DND-41 (cell line): ENCODE results near the gene SH3RF3.

Experiments
- ATAC-seq: fragments of 200-7000 bp; cut with Tn5 transposase; 3 replicates; pipeline ENCODE4 v1.9.1; 2021; ENCODE audit warnings: low read depth; ENCODE audit not compliant: insufficient read depth
- DNase-seq: peaks from one replicate; pipeline ENCODE4 v3.0.0-alpha.2; 2020
- H2AFZ ChIP-seq: 2 replicates; pipeline ENCODE4 v1.6.0; 2012; ENCODE audit warnings: low read depth, low read length
- H3K27ac ChIP-seq: 2 replicates; pipeline ENCODE4 v1.5.1; 2012; ENCODE audit warnings: low read length, inconsistent platforms
- H3K27me3 ChIP-seq: fragments of 200-600 bp; sonication (generic); 2 replicates; pipeline ENCODE4 v1.6.0; 2012; ENCODE audit warnings: low read length, mild to moderate bottlenecking, inconsistent platforms; ENCODE audit not compliant: insufficient read depth, poor library complexity
- H3K36me3 ChIP-seq: 2 replicates; pipeline ENCODE4 v1.5.1; 2012; ENCODE audit warnings: low read length, inconsistent platforms; ENCODE audit not compliant: insufficient read depth
- H3K4me1 ChIP-seq: 2 replicates; pipeline ENCODE4 v1.5.1; 2012; ENCODE audit warnings: mild to moderate bottlenecking, low read length; ENCODE audit not compliant: insufficient read depth
- H3K4me2 ChIP-seq: 2 replicates; pipeline ENCODE4 v1.6.0; 2012; ENCODE audit warnings: mild to moderate bottlenecking, moderate library complexity, low read length, inconsistent platforms; ENCODE audit not compliant: insufficient read depth
- H3K4me3 ChIP-seq, 2 experiments: fragments of 200-600 bp in 1 of 2; shearing (Covaris generic) in 1 of 2; 2 replicates each; pipeline ENCODE4 v1.5.1; 2012 to 2016; ENCODE audit warnings: inconsistent platforms in 2 of 2, low read length in 2 of 2, mild to moderate bottlenecking in 2 of 2, low read depth in 1 of 2, moderate library complexity in 1 of 2
- H3K79me2 ChIP-seq: 2 replicates; pipeline ENCODE4 v1.6.0; 2012; ENCODE audit warnings: low read length, inconsistent platforms; ENCODE audit not compliant: insufficient read depth
- H3K9ac ChIP-seq: 2 replicates; pipeline ENCODE4 v1.6.0; 2012; ENCODE audit warnings: low read depth, mild to moderate bottlenecking, inconsistent platforms, low read length, moderate library complexity
- H3K9me3 ChIP-seq: 2 replicates; pipeline ENCODE4 v1.5.1; 2012; ENCODE audit warnings: low read length, moderate library complexity, mild to moderate bottlenecking, inconsistent platforms; ENCODE audit not compliant: insufficient read depth, severe bottlenecking
- H4K20me1 ChIP-seq: 2 replicates; pipeline ENCODE4 v1.6.0; 2012; ENCODE audit warnings: low read length; ENCODE audit not compliant: insufficient read depth
- EZH2 ChIP-seq: IDR thresholded peaks from 3 replicates; pipeline ENCODE4 v1.6.1; 2012; ENCODE audit warnings: borderline replicate concordance, low read depth, mild to moderate bottlenecking, moderate library complexity, low read length, inconsistent platforms; ENCODE audit not compliant: severe bottlenecking
- TF ChIP-seq, protein P1 (sequence below): IDR thresholded peaks from 2 replicates; pipeline ENCODE4 v1.5.1; 2012; ENCODE audit warnings: borderline replicate concordance, low read length, moderate library complexity, mild to moderate bottlenecking; ENCODE audit not compliant: poor library complexity, severe bottlenecking; ENCODE audit errors: extremely low read depth

SH3RF3 gene

DNA sequence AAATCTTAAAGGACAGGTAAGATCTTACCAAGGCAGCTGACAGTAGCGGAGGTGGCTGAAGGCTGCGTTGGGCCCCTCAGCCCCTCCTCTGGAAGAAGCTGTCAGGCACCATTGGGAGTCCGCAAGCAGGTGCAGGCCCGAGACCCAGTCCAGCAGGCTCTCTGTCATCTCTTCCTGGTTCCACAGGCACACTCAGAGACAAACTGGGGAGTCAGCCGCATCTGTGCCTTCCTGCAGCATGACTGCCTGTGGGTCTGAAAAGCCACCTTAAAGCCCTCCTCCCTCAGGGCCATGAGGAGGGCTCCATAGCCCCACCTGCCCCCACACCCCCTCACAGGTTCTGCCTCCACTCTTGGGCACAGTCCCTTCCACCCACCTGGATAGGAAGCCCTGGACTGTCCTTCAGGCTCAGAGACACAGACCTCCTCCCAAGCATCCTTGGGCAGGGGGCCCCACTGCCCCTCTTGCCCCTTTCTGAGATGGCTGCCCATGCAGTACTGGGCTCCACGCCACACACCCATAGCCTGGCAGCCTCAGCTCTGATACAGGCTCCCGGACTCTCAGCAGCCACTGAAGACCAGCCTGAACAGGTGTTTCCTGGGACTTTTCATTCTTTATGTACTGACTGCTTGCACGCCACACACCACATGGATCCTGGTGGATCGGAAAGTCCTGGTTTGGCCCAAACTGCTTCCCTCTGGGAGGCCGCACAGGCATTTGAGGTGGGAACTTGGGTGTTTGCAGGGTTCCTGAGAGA is 245.0 kb downstream of the SH3RF3 start:
- Histone ChIP-seq H3K27ac (no peak overlapping the region), H3K36me3 (no peaks in the 10 kb centered on the region), H3K4me1 (no peaks in the 10 kb centered on the region), H3K4me2 (no peak overlapping the region), H3K27me3 (peaks cover 4% of the 10 kb centered on the region), H2AFZ (no peak overlapping the region), H3K4me3 (no peak overlapping the region), H3K9me3 (no peaks in the 10 kb centered on the region), H4K20me1 (no peaks in the 10 kb centered on the region; the same call in 1 of the 2 replicates), H3K9ac (no peak overlapping the region), H3K79me2 (no peaks in the 10 kb centered on the region)
- DNase-seq (no peak), ATAC-seq (0 out of 3 replicates have a peak, but pooled peaks have one; percentile 29)
- TF ChIP-seq, protein P1, sequence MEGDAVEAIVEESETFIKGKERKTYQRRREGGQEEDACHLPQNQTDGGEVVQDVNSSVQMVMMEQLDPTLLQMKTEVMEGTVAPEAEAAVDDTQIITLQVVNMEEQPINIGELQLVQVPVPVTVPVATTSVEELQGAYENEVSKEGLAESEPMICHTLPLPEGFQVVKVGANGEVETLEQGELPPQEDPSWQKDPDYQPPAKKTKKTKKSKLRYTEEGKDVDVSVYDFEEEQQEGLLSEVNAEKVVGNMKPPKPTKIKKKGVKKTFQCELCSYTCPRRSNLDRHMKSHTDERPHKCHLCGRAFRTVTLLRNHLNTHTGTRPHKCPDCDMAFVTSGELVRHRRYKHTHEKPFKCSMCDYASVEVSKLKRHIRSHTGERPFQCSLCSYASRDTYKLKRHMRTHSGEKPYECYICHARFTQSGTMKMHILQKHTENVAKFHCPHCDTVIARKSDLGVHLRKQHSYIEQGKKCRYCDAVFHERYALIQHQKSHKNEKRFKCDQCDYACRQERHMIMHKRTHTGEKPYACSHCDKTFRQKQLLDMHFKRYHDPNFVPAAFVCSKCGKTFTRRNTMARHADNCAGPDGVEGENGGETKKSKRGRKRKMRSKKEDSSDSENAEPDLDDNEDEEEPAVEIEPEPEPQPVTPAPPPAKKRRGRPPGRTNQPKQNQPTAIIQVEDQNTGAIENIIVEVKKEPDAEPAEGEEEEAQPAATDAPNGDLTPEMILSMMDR = no peak
- TF ChIP-seq EZH2 = no peak

DNA sequence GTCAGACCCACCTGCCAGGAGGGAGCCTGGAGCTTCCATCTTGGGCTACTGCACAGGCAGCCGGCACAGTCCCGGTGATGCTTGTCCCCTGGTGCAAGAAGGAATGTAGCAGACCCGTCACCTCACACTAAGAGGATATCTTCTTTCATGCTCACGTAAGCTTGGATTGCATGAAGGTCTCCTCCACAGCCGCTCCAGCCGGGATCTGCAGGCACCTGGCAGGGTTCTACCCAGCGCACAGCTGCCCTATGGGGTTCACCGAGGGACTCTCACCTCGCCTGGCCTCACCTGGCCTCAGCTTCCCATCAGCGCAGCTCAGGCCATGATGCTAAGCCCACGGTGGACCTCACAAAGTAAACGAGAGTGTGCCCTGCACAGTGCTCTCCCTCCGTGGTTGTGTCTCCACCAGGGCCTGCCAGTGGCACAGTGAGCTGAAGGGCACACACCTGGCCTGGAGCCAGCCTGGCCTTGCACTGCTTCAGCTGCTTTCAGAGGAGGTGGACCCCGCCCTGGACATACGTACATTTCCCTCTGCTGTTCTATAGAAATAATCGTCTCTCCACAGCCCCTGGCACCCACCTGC is 245.6 kb downstream of the SH3RF3 start:
- no peak overlapping the region for H3K9ac ChIP-seq
- DNase-seq (no peak), ATAC-seq (no peak)
- H3K4me2 ChIP-seq = no peak overlapping the region
- H3K9me3 ChIP-seq = no peaks in the 10 kb centered on the region
- peaks cover 4% of the 10 kb centered on the region for H3K27me3 ChIP-seq
- no peak overlapping the region for H3K27ac ChIP-seq
- H3K4me3 ChIP-seq = no peak overlapping the region
- no peak overlapping the region for H2AFZ ChIP-seq
- no peaks in the 10 kb centered on the region; the same call in 1 of the 2 replicates for H4K20me1 ChIP-seq
- H3K4me1 ChIP-seq = no peaks in the 10 kb centered on the region
- no peaks in the 10 kb centered on the region for H3K79me2 ChIP-seq
- no peak for TF ChIP-seq EZH2
- TF ChIP-seq, protein P1 = no peak
- H3K36me3 ChIP-seq = no peaks in the 10 kb centered on the region

DNA sequence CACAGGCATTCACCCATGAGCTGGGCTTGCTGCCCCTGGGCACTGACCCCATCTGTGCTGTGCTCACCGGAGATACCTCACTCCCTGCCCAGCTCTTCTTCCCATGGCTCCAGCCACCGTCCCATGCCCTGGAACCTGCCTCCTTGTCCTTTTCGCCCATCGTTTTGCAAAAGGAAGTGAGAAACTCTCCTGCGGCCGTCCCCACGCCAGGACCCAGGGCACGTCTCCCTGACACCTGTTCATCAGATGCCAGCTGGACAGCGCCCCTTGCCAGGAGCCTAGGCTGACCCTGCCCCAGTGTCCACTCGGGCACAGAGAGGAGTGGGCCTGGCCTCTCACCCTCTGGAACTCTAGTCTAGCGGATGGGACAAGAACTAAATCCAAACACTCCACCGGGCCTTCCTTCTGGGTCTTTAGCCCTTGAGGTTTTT is 246.1 kb downstream of the SH3RF3 start:
- Histone ChIP-seq H3K27me3 (peaks cover 4% of the 10 kb centered on the region), H3K27ac (no peak overlapping the region), H3K4me3 (no peak overlapping the region), H3K36me3 (no peaks in the 10 kb centered on the region), H3K79me2 (no peaks in the 10 kb centered on the region), H3K9ac (no peak overlapping the region), H3K4me1 (no peaks in the 10 kb centered on the region), H2AFZ (no peak overlapping the region), H3K4me2 (no peak overlapping the region), H3K9me3 (no peaks in the 10 kb centered on the region), H4K20me1 (no peaks in the 10 kb centered on the region; the same call in 1 of the 2 replicates)
- TF ChIP-seq, protein P1 = no peak
- TF ChIP-seq EZH2 = no peak
- DNase-seq (no peak), ATAC-seq (no peak)
